Head of caudate nucleus (tissue), 42 donors: ENCODE measurements around the gene TOGARAM2.

Source experiments
- DNase-seq, 42 donors: peaks; one replicate each; pipeline versions ENCODE4 v3.0.0 to v3.0.0-alpha.2; 2020 to 2021; ENCODE audit warnings: mixed read lengths in 7 of 42
- intact Hi-C: fragments of 100-400 bp; cut with DNase I; formaldehyde crosslinking; loops from one replicate; pipeline ENCODE4 v1.15.0; 2022

TOGARAM2 gene

GRCh38 chr2:28981016-28981441, at the start of gene TOGARAM2:
TSS of gene TOGARAM2 (plus strand) at chr2:28981298. CDS start at chr2:28994835, 13,537 bp downstream.
- DNase-seq = peak in 23 of 42 donors; percentile 16 to 63 (median 38)
- intact Hi-C loops = no loop called here

GRCh38 chr2:28934769-28935168, 46.3 kb upstream of the TOGARAM2 start:
- DNase-seq = no peak
- intact Hi-C loops = no loop called here

GRCh38 chr2:28941008-28941407, 40.1 kb upstream of the TOGARAM2 start:
- intact Hi-C loops = no loop called here
- no peak for DNase-seq

- intact Hi-C loops = no loop called here
- DNase-seq = no peak
These were observed 36.4 kb upstream of the TOGARAM2 start for GRCh38 chr2:28944535-28945248.

DNA sequence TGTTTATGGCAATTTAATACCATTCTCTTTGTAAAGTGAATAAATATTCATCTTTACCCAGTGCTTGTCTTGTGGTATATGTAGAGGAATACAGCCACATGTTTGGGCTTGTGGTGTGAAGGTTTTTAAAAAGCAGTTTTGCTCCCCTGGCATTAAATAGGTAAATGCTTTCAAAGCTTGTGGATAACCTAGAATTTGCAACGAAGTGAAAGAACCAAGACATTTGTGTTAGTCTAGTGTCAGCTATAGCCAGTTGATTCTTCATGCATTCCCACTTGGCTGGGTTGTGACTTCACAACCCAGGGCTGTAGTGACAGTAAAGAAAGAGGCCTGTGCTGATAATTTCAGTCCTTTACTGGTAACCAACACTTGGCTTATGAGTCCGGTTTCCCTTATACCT, 32.9 kb upstream of the TOGARAM2 start:
- DNase-seq = no peak
- intact Hi-C loops = no loop called here

GRCh38 chr2:28949190-28949589, 31.9 kb upstream of the TOGARAM2 start:
- intact Hi-C loops = no loop called here

DNA sequence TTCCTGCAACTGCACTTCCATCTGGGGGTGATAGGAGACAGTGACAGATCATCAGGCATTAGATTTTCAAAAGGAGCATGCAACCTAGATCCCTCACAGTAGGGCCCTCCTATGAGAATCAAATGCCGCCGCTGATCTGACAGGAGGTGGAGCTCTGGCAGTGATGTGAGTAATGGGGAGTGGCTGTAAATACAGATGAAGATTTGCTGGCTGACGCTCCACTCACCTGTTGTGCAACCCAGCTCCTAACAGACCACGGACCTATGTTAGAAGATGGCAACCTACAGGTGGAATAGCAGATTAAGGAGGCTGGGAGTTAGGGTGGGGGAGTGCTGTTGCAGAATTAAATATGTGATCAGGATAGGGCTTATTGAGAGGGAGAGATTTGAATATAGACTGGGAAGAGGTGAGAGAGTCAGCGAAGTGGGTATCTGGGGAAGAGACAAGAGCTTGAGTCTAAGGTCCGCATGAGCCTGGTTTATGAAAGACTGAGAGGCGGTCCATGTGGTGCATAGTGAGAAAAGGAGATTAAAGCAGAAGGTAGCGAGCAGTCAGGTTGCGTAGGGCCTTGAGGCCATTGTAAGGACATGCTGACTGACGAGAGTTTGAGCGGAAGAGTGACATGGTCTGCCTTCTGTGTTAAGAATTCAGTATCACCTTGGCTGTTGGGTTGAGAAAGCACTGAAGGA, 31.3 kb upstream of the TOGARAM2 start:
- DNase-seq = no peak
- intact Hi-C loops = no loop called here

More at GRCh38 chr2:28949190-28949589, 31.9 kb upstream of the TOGARAM2 start:
- DNase-seq = no peak

- no peak for DNase-seq
- intact Hi-C loops = no loop called here
These were observed 30.0 kb upstream of the TOGARAM2 start for GRCh38 chr2:28950941-28951630.

DNA sequence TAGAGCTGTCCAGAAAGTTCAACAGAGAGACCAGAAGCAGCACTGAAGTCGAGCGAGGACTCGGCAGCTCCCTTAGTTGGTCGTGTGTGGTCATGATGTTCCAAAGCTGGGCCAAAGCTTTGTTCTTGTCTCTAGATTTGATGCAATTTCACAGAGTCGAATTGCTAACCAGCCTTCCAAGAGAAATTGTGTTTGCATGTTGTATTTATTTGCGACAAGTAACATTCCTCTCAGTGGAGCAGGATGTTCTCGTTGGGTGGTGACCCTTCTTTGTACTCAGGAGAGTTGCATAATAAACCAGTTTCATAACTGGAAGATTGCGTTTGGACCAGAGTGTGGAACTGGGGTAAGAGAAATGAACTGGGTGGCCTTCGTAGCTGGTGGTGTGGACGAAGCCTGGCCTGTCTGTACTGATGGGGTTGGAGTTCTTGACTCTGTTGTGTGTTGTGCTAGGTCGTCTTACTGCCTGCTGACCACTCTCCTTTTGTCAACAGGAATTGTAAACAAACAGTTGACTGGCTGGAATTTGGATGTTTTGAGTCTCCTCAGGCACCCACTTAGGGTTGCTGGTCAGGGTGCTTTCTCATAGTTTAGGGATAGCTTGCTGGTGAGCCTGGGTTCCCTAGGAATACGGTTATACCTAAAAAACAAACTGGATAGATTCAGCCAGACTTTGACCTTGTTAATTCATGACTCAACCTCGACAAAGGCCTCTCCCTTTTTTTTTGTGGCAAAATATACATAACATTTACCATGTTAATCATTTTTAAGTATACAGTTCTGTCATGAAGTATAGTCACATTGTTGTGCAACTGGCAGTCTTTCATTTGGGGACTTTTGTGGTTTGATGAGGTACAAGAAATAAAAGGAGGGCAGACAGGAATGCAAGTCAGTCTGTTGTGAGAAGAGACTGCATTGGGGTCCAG, 28.9 kb upstream of the TOGARAM2 start:
- DNase-seq = no peak
- intact Hi-C loops = no loop called here

DNA sequence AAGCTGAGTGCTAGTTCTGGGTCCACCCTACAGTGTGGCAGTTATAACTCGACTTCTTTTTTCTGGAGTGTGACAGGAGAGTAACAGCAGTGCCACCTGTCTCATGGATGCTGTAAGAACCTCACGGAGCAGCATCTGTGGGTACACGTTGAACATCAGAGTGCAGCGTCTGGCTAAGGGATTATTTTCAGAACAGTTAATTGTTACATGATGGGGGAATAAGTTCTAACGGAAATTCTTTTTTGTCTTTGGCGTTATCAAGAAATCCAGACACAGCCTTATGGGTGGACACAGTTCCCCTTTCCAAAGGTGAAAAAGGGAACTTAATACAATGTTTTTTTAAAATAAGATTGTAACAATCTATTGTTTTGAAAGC, 28.3 kb upstream of the TOGARAM2 start:
- intact Hi-C loops = no loop called here
- DNase-seq = peak in 20 of 42 donors; percentile 14 to 79 (median 42)

- intact Hi-C loops = no loop called here
- DNase-seq = no peak
These were observed 25.6 kb upstream of the TOGARAM2 start for GRCh38 chr2:28955467-28955866.

- intact Hi-C loops = loop anchor here (2.0 kb wide), 1 partner anchor 240 kb away; no protein-coding TSS in a partner anchor
- DNase-seq = peak in 41 of 42 donors; percentile 30 to 80 (median 64)
These were observed 24.7 kb upstream of the TOGARAM2 start for GRCh38 chr2:28956415-28956826.

DNA sequence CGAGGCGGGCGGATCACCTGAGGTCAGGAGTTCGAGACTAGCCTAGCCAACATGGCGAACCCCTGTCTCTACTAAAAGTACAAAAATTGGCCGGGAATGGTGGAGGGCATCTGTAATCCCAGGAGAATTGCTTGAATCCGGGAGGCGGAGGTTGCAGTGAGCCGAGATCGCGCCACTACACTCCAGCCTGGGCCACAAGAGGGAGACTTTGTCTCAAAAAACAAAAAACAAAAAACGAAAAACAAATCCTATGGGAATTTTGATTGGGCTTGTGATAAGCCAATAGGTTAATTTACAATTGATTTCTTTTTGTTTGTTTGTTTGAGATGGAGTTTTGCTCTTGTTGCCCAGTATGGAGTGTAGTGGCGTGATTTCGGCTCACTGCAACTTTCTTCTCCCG, 24.2 kb upstream of the TOGARAM2 start:
- peak in 4 of 42 donors; percentile 39 to 64 (median 45) for DNase-seq

GRCh38 chr2:28958689-28959088, 22.4 kb upstream of the TOGARAM2 start:
- DNase-seq = peak; percentile 46 to 90 (median 72)
- intact Hi-C loops = no loop called here

More for the DNA sequence above, 24.2 kb upstream of the TOGARAM2 start:
- intact Hi-C loops = loop anchor here (2.0 kb wide), 1 partner anchor 240 kb away; no protein-coding TSS in a partner anchor

- intact Hi-C loops = no loop called here
- no peak for DNase-seq
These were observed 20.7 kb upstream of the TOGARAM2 start for GRCh38 chr2:28960401-28960800.

DNA sequence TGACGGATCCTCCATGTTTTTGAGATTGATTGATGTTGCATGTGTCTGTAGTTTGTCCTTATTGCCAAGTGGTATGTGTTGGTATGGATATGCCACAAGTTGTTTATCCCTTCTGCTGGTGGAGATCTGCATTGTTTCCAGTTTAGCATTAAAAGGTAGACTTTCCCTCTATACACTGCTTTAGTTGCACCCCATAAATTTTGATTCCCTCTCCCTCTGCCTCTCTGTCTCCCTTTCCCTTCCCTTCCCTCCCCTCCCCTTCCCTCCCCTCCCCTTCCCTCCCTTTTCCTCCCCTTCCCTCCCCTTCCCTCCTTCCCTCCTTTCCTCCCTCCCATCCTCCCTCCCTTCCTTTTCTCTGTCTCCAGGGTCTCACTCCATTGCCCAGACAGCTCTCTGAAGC, 18.6 kb upstream of the TOGARAM2 start:
- no peak for DNase-seq
- intact Hi-C loops = no loop called here

GRCh38 chr2:28970464-28971160, 10.5 kb upstream of the TOGARAM2 start:
- intact Hi-C loops = no loop called here
- DNase-seq = peak in 8 of 42 donors; percentile 8 to 54 (median 28)

DNA sequence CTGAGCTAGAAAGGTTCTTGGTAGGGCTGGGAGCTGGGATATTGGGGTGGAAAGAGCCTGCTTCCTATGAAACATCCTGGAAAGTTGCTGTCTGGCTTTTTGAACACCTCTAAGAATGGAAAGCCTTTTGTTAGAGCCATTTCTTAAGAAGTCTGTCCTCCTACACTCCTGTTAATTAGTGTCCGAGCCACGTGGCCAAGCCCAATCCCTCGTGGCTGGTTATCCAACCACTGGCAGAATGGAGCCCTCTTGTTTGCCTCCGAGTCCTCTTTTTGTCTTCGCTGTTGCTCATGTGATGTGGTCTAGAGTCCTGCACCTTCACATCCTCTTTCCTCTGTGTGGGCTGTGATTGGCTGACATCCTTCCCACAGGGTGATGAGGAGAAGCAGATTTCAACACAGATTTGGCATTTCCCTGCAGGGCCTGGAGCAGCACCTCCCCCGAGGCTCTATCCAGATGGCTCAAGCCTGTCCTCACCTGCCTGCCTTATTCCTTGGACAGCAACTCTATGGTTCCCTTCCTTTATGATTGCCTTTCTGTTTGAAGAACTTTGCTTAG, 8.2 kb upstream of the TOGARAM2 start:
- intact Hi-C loops = no loop called here
- DNase-seq = peak in 1 of 42 donors; percentile 3
